ENCODE results near the gene RARB.

DNA sequence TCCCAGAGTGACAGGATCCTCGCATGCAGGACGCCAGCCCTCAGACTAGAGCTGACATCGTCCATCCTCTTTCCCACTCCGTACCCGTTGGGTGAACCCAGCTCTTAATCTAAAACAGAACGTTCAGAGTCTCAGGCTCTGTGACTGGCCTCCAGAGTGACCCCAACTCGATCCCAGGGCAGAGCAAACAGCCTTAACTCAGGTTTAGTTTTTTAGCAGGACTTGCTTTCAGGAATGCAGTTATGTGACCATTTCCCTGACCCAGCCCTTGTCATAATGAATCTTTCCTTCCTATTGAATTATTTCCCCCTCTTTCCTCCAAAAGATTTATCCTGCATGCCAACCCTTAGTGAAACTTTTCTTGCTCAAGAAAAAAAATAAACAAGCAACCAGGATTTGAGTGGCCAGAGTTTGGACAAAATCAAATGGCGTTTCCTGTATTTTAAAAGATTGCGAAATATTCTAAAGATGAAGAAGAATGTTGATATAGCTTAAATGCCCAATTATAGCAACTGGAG is 47.8 kb upstream of the RARB start:
- TF ChIP-seq POLR2A (IDR thresholded peaks at IDR 0.05) = no peak
- TF ChIP-seq, protein P1, sequence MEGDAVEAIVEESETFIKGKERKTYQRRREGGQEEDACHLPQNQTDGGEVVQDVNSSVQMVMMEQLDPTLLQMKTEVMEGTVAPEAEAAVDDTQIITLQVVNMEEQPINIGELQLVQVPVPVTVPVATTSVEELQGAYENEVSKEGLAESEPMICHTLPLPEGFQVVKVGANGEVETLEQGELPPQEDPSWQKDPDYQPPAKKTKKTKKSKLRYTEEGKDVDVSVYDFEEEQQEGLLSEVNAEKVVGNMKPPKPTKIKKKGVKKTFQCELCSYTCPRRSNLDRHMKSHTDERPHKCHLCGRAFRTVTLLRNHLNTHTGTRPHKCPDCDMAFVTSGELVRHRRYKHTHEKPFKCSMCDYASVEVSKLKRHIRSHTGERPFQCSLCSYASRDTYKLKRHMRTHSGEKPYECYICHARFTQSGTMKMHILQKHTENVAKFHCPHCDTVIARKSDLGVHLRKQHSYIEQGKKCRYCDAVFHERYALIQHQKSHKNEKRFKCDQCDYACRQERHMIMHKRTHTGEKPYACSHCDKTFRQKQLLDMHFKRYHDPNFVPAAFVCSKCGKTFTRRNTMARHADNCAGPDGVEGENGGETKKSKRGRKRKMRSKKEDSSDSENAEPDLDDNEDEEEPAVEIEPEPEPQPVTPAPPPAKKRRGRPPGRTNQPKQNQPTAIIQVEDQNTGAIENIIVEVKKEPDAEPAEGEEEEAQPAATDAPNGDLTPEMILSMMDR (IDR thresholded peaks at IDR 0.05) = no peak
